GM10266 (cell line): ENCODE measurements around the gene ESRRG.

Source experiments
- DNase-seq: peaks from one replicate; pipeline ENCODE4 v3.0.0; 2012; ENCODE audit errors: extremely low spot score
- CTCF ChIP-seq: IDR thresholded peaks from 2 replicates; pipeline ENCODE4 v1.5.1; 2012; ENCODE audit warnings: mild to moderate bottlenecking, low read depth; ENCODE audit not compliant: control insufficient read depth, insufficient read depth; ENCODE audit errors: missing control alignments

Gene ESRRG

GRCh38 chr1:216662681-216663080, 60.5 kb downstream of the ESRRG start:
- DNase-seq = no peak
- no peak for TF ChIP-seq CTCF

GRCh38 chr1:216660561-216660960, 62.7 kb downstream of the ESRRG start:
- no peak for TF ChIP-seq CTCF
- no peak for DNase-seq

- DNase-seq = no peak
Measured at GRCh38 chr1:216653001-216653400, 70.2 kb downstream of the ESRRG start.

GRCh38 chr1:216651826-216652418, 71.3 kb downstream of the ESRRG start:
- TF ChIP-seq CTCF = no peak
- DNase-seq = no peak

More at GRCh38 chr1:216653001-216653400, 70.2 kb downstream of the ESRRG start:
- no peak for TF ChIP-seq CTCF

GRCh38 chr1:216643176-216643575, 80.1 kb downstream of the ESRRG start:
- no peak for TF ChIP-seq CTCF
- no peak for DNase-seq

GRCh38 chr1:216641669-216642460, 81.4 kb downstream of the ESRRG start:
- no peak for TF ChIP-seq CTCF
- DNase-seq = no peak

- TF ChIP-seq CTCF = no peak
- DNase-seq = no peak
Measured at GRCh38 chr1:216640100-216640499, 83.1 kb downstream of the ESRRG start.
